HFFc6 (cell line): ENCODE results near the gene SLC11A1. TPM values are rescaled to one million over a fixed set of nuclear protein-coding genes. Genes with fewer than 3 reads are reported as not detected.

ENCODE experiments used
- DNase-seq: peaks from one replicate; pipeline ENCODE4 v3.0.0-alpha.2; 2018
- H3K27ac Mint-ChIP-seq: 2 replicates; pipeline ENCODE4 v1.8.0; 2020; ENCODE audit warnings: mild to moderate bottlenecking, mixed read lengths
- H3K27me3 Mint-ChIP-seq: 2 replicates; pipeline ENCODE4 v1.8.0; 2021; ENCODE audit warnings: mild to moderate bottlenecking, moderate library complexity, mixed read lengths; ENCODE audit not compliant: insufficient read depth
- H3K36me3 Mint-ChIP-seq: 2 replicates; pipeline ENCODE4 v1.8.0; 2021; ENCODE audit warnings: low read depth, mixed read lengths
- H3K4me1 Mint-ChIP-seq: 2 replicates; pipeline ENCODE4 v1.8.0; 2020; ENCODE audit warnings: low read depth, mixed read lengths
- H3K4me3 Mint-ChIP-seq: 2 replicates; pipeline ENCODE4 v1.8.0; 2020; ENCODE audit warnings: mild to moderate bottlenecking, moderate library complexity, mixed read lengths
- H3K9me3 Mint-ChIP-seq: 2 replicates; pipeline ENCODE4 v1.8.0; 2020; ENCODE audit warnings: mild to moderate bottlenecking, mixed read lengths
- total RNA-seq, 6 experiments: library from RNA; stranded (reverse); fragmentation: NEBNext Ultra II Directional; extraction: Animal tissue kit (Norgen Biotek cat#: 25700); gene quantifications; 2 replicates in 1 of 6; 3 replicates in 5 of 6; pipeline ENCODE4 v1.2.3, GENCODE V29; 2021
- TF ChIP-seq, protein P1 (sequence below): fragments of 200-600 bp; sonication (generic); IDR thresholded peaks from 2 replicates; pipeline ENCODE4 v1.5.0; 2021; ENCODE audit warnings: antibody characterized with exemption, mild to moderate bottlenecking

SLC11A1 gene
- total RNA-seq, 6 experiments from 2014 or later = 0.05 to 0.16 (median 0.11) TPM

- Mint-ChIP-seq H3K9me3 (peaks cover 9% of the 10 kb centered on the region), H3K36me3 (no peaks in the 10 kb centered on the region; the same call in 1 of the 2 replicates), H3K4me3 (no peak overlapping the region), H3K27ac (no peak overlapping the region), H3K27me3 (peaks cover 3% of the 10 kb centered on the region), H3K4me1 (peaks cover 10% of the 10 kb centered on the region)
- no peak for DNase-seq
- TF ChIP-seq, protein P1, sequence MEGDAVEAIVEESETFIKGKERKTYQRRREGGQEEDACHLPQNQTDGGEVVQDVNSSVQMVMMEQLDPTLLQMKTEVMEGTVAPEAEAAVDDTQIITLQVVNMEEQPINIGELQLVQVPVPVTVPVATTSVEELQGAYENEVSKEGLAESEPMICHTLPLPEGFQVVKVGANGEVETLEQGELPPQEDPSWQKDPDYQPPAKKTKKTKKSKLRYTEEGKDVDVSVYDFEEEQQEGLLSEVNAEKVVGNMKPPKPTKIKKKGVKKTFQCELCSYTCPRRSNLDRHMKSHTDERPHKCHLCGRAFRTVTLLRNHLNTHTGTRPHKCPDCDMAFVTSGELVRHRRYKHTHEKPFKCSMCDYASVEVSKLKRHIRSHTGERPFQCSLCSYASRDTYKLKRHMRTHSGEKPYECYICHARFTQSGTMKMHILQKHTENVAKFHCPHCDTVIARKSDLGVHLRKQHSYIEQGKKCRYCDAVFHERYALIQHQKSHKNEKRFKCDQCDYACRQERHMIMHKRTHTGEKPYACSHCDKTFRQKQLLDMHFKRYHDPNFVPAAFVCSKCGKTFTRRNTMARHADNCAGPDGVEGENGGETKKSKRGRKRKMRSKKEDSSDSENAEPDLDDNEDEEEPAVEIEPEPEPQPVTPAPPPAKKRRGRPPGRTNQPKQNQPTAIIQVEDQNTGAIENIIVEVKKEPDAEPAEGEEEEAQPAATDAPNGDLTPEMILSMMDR = no peak
Observed at GRCh38 chr2:218345491-218346236, 36.4 kb upstream of the SLC11A1 start.

- no peak overlapping the region for H3K4me3 Mint-ChIP-seq
- peaks cover 7% of the 10 kb centered on the region for H3K27me3 Mint-ChIP-seq
- peaks cover 5% of the 10 kb centered on the region for H3K36me3 Mint-ChIP-seq
- TF ChIP-seq, protein P1 = no peak
- peaks cover 10% of the 10 kb centered on the region for H3K4me1 Mint-ChIP-seq
- H3K27ac Mint-ChIP-seq = no peak overlapping the region
- peaks cover 24% of the 10 kb centered on the region for H3K9me3 Mint-ChIP-seq
- DNase-seq = no peak
Observed at GRCh38 chr2:218347172-218347571, 34.9 kb upstream of the SLC11A1 start.

DNA sequence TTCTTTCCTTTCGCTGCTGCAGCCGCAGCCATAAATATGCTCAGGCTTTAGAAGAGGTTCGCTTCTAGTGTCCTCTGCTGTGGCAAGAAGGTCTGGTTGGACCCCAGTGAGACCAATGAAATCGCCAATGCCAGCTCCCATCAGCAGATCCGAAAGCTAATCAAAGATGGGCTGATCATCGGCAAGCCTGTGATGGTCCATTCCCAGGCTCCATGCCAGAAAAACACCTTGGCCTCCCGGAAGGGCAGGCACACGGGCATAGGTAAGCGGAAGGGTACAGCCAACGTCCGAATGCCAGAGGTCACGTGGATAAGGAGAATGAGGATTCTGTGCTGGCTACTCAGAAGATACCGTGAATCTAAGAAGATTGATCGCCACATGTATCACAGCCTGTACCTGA lies 28.0 kb upstream of the SLC11A1 start:
- no peak overlapping the region for H3K4me3 Mint-ChIP-seq
- TF ChIP-seq, protein P1 = no peak
- peaks cover 28% of the 10 kb centered on the region for H3K9me3 Mint-ChIP-seq
- H3K27me3 Mint-ChIP-seq = peaks cover 7% of the 10 kb centered on the region
- DNase-seq = no peak
- H3K36me3 Mint-ChIP-seq = peaks cover 5% of the 10 kb centered on the region
- H3K27ac Mint-ChIP-seq = no peak overlapping the region
- no peaks in the 10 kb centered on the region for H3K4me1 Mint-ChIP-seq

DNA sequence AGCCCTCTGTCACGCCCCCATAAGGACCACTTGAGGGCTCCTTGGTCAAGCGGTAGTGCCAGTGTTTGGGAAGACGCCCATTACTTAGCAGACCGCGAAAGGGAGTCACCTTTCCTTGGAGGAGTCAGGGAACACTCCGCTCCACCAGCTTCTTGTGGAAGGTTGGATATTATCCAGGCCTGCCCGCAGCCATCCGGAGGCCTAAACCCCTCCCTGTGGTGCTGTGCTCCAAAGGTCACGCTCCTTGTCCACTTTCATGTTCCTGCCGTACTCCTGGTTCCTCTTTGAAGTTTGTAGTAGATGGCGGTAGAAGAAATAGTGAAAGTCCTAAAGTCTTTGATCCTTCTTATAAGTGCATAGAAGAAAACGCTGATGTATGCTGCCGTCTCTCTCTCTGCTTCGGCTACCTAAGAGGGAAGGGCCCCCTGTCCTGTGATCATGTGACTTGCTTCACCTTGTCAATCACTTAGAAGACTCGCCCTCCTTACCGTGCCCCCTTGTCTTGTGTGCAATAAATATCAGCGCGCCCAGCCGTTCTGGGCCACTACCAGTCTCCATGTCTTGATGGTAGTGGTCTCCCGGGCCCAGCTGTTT lies 27.1 kb upstream of the SLC11A1 start:
- no peak for DNase-seq
- peaks cover 22% of the 10 kb centered on the region for H3K9me3 Mint-ChIP-seq
- peaks cover 7% of the 10 kb centered on the region for H3K27me3 Mint-ChIP-seq
- H3K27ac Mint-ChIP-seq = no peak overlapping the region
- TF ChIP-seq, protein P1 = no peak
- no peaks in the 10 kb centered on the region for H3K4me1 Mint-ChIP-seq
- H3K4me3 Mint-ChIP-seq = no peak overlapping the region
- peaks cover 5% of the 10 kb centered on the region for H3K36me3 Mint-ChIP-seq

GRCh38 chr2:218357236-218358177 lies 24.6 kb upstream of the SLC11A1 start:
- Mint-ChIP-seq H3K4me3 (no peak overlapping the region), H3K9me3 (no peaks in the 10 kb centered on the region), H3K36me3 (no peaks in the 10 kb centered on the region), H3K27me3 (peaks cover 4% of the 10 kb centered on the region), H3K4me1 (no peaks in the 10 kb centered on the region; the same call in 1 of the 2 replicates), H3K27ac (peak overlapping the region; percentile 27; the same call in 1 of the 2 replicates)
- TF ChIP-seq, protein P1 = no peak
- DNase-seq = no peak
